A549 (cell line): ENCODE results near the gene COPZ1.

Source experiments
- CBX2 ChIP-seq: fragments of 200-600 bp; sonication (generic); IDR thresholded peaks from 2 replicates; pipeline ENCODE4 v1.6.1; 2016; ENCODE audit warnings: low read depth, mild to moderate bottlenecking, borderline replicate concordance
- CTCF ChIP-seq: fragments of >200 bp; sonication (Bioruptor Twin); formaldehyde crosslinking; IDR thresholded peaks from 3 replicates; pipeline ENCODE4 v1.5.1; 2016
- EHMT2 ChIP-seq: fragments of 200-600 bp; sonication (generic); IDR thresholded peaks from 2 replicates; pipeline ENCODE4 v1.6.1; 2016; ENCODE audit warnings: antibody characterized with exemption, low read depth, mild to moderate bottlenecking, moderate library complexity
- EP300 ChIP-seq, 2 experiments: fragments of >200 bp; sonication (Bioruptor Twin); formaldehyde crosslinking; IDR thresholded peaks; 2 replicates in 1 of 2; 3 replicates in 1 of 2; pipeline ENCODE4 v1.6.1; 2016 to 2017
- KDM5A ChIP-seq: fragments of 200-600 bp; sonication (generic); IDR thresholded peaks from 2 replicates; pipeline ENCODE4 v1.6.1; 2016; ENCODE audit warnings: antibody characterized with exemption, mild to moderate bottlenecking
- PBX3 ChIP-seq: IDR thresholded peaks from 2 replicates; pipeline ENCODE4 v1.6.1; 2012
- PHF8 ChIP-seq: fragments of 200-600 bp; sonication (generic); IDR thresholded peaks from 2 replicates; pipeline ENCODE4 v1.6.1; 2016; ENCODE audit warnings: low read depth, mild to moderate bottlenecking, antibody characterized with exemption, moderate library complexity, borderline replicate concordance
- POLR2A ChIP-seq: IDR thresholded peaks from 2 replicates; pipeline ENCODE4 v1.6.1; 2012; ENCODE audit warnings: mild to moderate bottlenecking, low read length
- POLR2AphosphoS2 ChIP-seq: conservative IDR thresholded peaks from 2 replicates; pipeline ENCODE4 v1.6.1; 2012; ENCODE audit warnings: low read length, improper control_type of control experiment, inconsistent platforms
- RFX5 ChIP-seq: fragments of 450-650 bp; IDR thresholded peaks from 2 replicates; pipeline ENCODE4 v1.7.1; 2014; ENCODE audit warnings: antibody characterized with exemption, mild to moderate bottlenecking, moderate library complexity
- ZSCAN20 ChIP-seq: fragments of 250-450 bp; sonication (Bioruptor Pico); IDR thresholded peaks from 2 replicates; pipeline ENCODE4 v1.8.0; 2022; ENCODE audit warnings: mild to moderate bottlenecking, moderate library complexity

- TF ChIP-seq POLR2AphosphoS2 = no peak
- TF ChIP-seq PBX3 = no peak
- no peak for TF ChIP-seq KDM5A
- no peak for TF ChIP-seq CBX2
- no peak for TF ChIP-seq CTCF
- TF ChIP-seq EP300 (IDR thresholded peaks at IDR 0.05) = no peak
- TF ChIP-seq PHF8 = no peak
- no peak for TF ChIP-seq ZSCAN20 (CRISPR knock-in tag)
- no peak for TF ChIP-seq POLR2A
- no peak for TF ChIP-seq RFX5
- no peak for TF ChIP-seq EHMT2
Observed at GRCh38 chr12:54351341-54351740, 26.4 kb downstream of the COPZ1 start.
